Glutamatergic neuron (in vitro differentiated cells): ENCODE measurements around the gene PITPNM1. TPM values are rescaled to one million over a fixed set of nuclear protein-coding genes. Genes with fewer than 3 reads are reported as not detected.

Source experiments
- DNase-seq: peaks from one replicate; pipeline ENCODE4 v3.0.0; 2022
- H3K27ac Mint-ChIP-seq: one replicate; pipeline ENCODE4 v1.8.0; 2020; ENCODE audit warnings: mild to moderate bottlenecking, mixed read lengths, inconsistent platforms; ENCODE audit not compliant: unreplicated experiment
- H3K27me3 Mint-ChIP-seq: one replicate; pipeline ENCODE4 v1.8.0; 2020; ENCODE audit warnings: mild to moderate bottlenecking, moderate library complexity, mixed read lengths, inconsistent platforms; ENCODE audit not compliant: unreplicated experiment
- H3K36me3 Mint-ChIP-seq: one replicate; pipeline ENCODE4 v1.8.0; 2020; ENCODE audit warnings: mild to moderate bottlenecking, mixed read lengths, inconsistent platforms; ENCODE audit not compliant: unreplicated experiment
- H3K4me1 Mint-ChIP-seq: one replicate; pipeline ENCODE4 v1.8.0; 2020; ENCODE audit warnings: mild to moderate bottlenecking, low read depth, mixed read lengths, inconsistent platforms; ENCODE audit not compliant: unreplicated experiment
- H3K4me3 Mint-ChIP-seq: one replicate; pipeline ENCODE4 v1.8.0; 2020; ENCODE audit warnings: mild to moderate bottlenecking, mixed read lengths, inconsistent platforms; ENCODE audit not compliant: unreplicated experiment
- H3K9me3 Mint-ChIP-seq: one replicate; pipeline ENCODE4 v1.8.0; 2020; ENCODE audit warnings: mild to moderate bottlenecking, moderate library complexity, mixed read lengths, inconsistent platforms; ENCODE audit not compliant: unreplicated experiment
- CTCF ChIP-seq: fragments of 200-600 bp; sonication (generic); IDR thresholded peaks from one replicate; pipeline ENCODE4 v1.5.0; 2021; ENCODE audit not compliant: partially characterized antibody, unreplicated experiment
- total RNA-seq: library from RNA; stranded (reverse); fragmentation: NEBNext Ultra II Directional; extraction: Animal tissue kit (Norgen Biotek cat#: 25700); gene quantifications from one replicate; pipeline ENCODE4 v1.2.1, GENCODE V29; 2021; ENCODE audit not compliant: unreplicated experiment

Gene PITPNM1
- total RNA-seq, 1 donor from 2014 or later: 25.6 TPM

- DNase-seq: no peak
- Mint-ChIP-seq H3K27me3 (no peaks in the 10 kb centered on the region), H3K4me1 (no peaks in the 10 kb centered on the region), H3K27ac (no peak overlapping the region), H3K9me3 (no peaks in the 10 kb centered on the region), H3K4me3 (no peak overlapping the region), H3K36me3 (no peaks in the 10 kb centered on the region)
- TF ChIP-seq CTCF: no peak
Observed at GRCh38 chr11:67495234-67496005, 9.7 kb downstream of the PITPNM1 start.

- no peak for TF ChIP-seq CTCF
- Mint-ChIP-seq H3K4me1 (no peaks in the 10 kb centered on the region), H3K27ac (no peak overlapping the region), H3K36me3 (no peaks in the 10 kb centered on the region), H3K9me3 (no peaks in the 10 kb centered on the region), H3K4me3 (no peak overlapping the region), H3K27me3 (no peaks in the 10 kb centered on the region)
- no peak for DNase-seq
Observed at GRCh38 chr11:67494371-67495233, 10.6 kb downstream of the PITPNM1 start.

- H3K27ac Mint-ChIP-seq: no peak overlapping the region
- H3K27me3 Mint-ChIP-seq: no peaks in the 10 kb centered on the region
- H3K4me1 Mint-ChIP-seq: no peaks in the 10 kb centered on the region
- no peaks in the 10 kb centered on the region for H3K36me3 Mint-ChIP-seq
- no peak for TF ChIP-seq CTCF
- no peak overlapping the region for H3K4me3 Mint-ChIP-seq
- no peaks in the 10 kb centered on the region for H3K9me3 Mint-ChIP-seq
- no peak for DNase-seq
Observed at GRCh38 chr11:67493548-67494370, 11.4 kb downstream of the PITPNM1 start.

GRCh38 chr11:67492801-67493547 lies 12.2 kb downstream of the PITPNM1 start:
- peaks cover under 1% of the 10 kb centered on the region for H3K27me3 Mint-ChIP-seq
- H3K9me3 Mint-ChIP-seq: no peaks in the 10 kb centered on the region
- H3K27ac Mint-ChIP-seq: no peak overlapping the region
- DNase-seq: no peak
- no peak overlapping the region for H3K4me3 Mint-ChIP-seq
- H3K4me1 Mint-ChIP-seq: no peaks in the 10 kb centered on the region
- H3K36me3 Mint-ChIP-seq: no peaks in the 10 kb centered on the region
- TF ChIP-seq CTCF: no peak
